GM12878 (cell line): ENCODE data around the gene PCDHGC4. TPM values are rescaled to one million over a fixed set of nuclear protein-coding genes. Genes with fewer than 3 reads are reported as not detected.

ENCODE experiments used
- ATAC-seq: fragments of 200-7000 bp; cut with Tn5 transposase; 3 replicates; pipeline ENCODE4 v1.9.1; 2020; ENCODE audit warnings: mild to moderate bottlenecking, moderate library complexity
- BruUV-seq: library from RNA; stranded (reverse); fragments of 400-500 nt; replicated peaks from 2 replicates; lab custom pipeline; 2021; lab: Mats Ljungman, UMichigan
- CTCF ChIA-PET: fragments of 300-600 bp; sonication (Branson Sonifier 250); formaldehyde crosslinking; extraction: SDS; loops from one replicate; lab custom pipeline; 2021; ENCODE audit warnings: inconsistent platforms; lab: Yijun Ruan, JAX
- POLR2A ChIA-PET: fragments of 350-600 bp; formaldehyde crosslinking; extraction: SDS; loops from one replicate; lab custom pipeline; 2021; ENCODE audit warnings: inconsistent platforms; lab: Charles Lee
- RAD21 ChIA-PET: fragments of 300-600 bp; sonication (Branson Sonifier 250); formaldehyde crosslinking; loops from one replicate; lab custom pipeline; 2023; ENCODE audit warnings: antibody characterized with exemption; ENCODE audit not compliant: unreplicated experiment; lab: Charles Lee
- SMC1A ChIA-PET: fragments of 300-600 bp; sonication (Branson Sonifier 250); formaldehyde crosslinking; loops from one replicate; lab custom pipeline; 2023; ENCODE audit not compliant: unreplicated experiment, uncharacterized antibody; lab: Charles Lee
- DNase-seq: peaks from one replicate; pipeline ENCODE4 v3.0.0-alpha.2; 2011; ENCODE audit warnings: low read depth, low spot score
- FAIRE-seq: peaks from 3 replicates; lab custom pipeline; 2011; peaks lifted over from hg19 to GRCh38; lab: Jason Lieb, UNC
- H2AFZ ChIP-seq: 2 replicates; pipeline ENCODE4 v1.6.0; 2011; ENCODE audit warnings: low read depth, low read length, control low read depth; ENCODE audit not compliant: control insufficient read depth
- H3K27ac ChIP-seq: 2 replicates; pipeline ENCODE4 v1.5.1; 2011; ENCODE audit warnings: control low read depth; ENCODE audit not compliant: control insufficient read depth, insufficient read depth
- H3K27me3 ChIP-seq, 2 experiments: replicated peaks in 1 of 2; 2 replicates each; pipeline versions ENCODE4 v1.6.0 to v1.6.1; 2011; ENCODE audit warnings: low read length in 1 of 2; ENCODE audit not compliant: control insufficient read depth in 2 of 2, insufficient read depth in 2 of 2
- H3K36me3 ChIP-seq, 2 experiments: 2 replicates each; pipeline ENCODE4 v1.5.1; 2011; ENCODE audit warnings: low read length in 1 of 2; ENCODE audit not compliant: control insufficient read depth in 2 of 2, insufficient read depth in 2 of 2
- H3K4me1 ChIP-seq: 2 replicates; pipeline ENCODE4 v1.6.1; 2011; ENCODE audit warnings: mild to moderate bottlenecking, low read length, moderate library complexity, mixed read lengths; ENCODE audit not compliant: control insufficient read depth, insufficient read depth
- H3K4me2 ChIP-seq: 2 replicates; pipeline ENCODE4 v1.6.0; 2011; ENCODE audit warnings: control low read depth; ENCODE audit not compliant: control insufficient read depth, insufficient read depth
- H3K4me3 ChIP-seq: fragments of 200-600 bp; sonication (generic); 2 replicates; pipeline ENCODE4 v1.5.1; 2016
- H3K79me2 ChIP-seq: 2 replicates; pipeline ENCODE4 v1.6.0; 2011; ENCODE audit warnings: low read length; ENCODE audit not compliant: control insufficient read depth, insufficient read depth
- H3K9ac ChIP-seq: 2 replicates; pipeline ENCODE4 v1.8.0; 2011; ENCODE audit warnings: low read length, control low read depth, mixed read lengths; ENCODE audit not compliant: control insufficient read depth, insufficient read depth
- H3K9me3 ChIP-seq: replicated peaks from 3 replicates; pipeline ENCODE4 v1.5.1; 2011; ENCODE audit warnings: mild to moderate bottlenecking, low read length; ENCODE audit not compliant: control insufficient read depth, insufficient read depth
- H4K20me1 ChIP-seq: 2 replicates; pipeline ENCODE4 v1.6.0; 2011; ENCODE audit not compliant: control insufficient read depth, insufficient read depth
- JUNB ChIP-seq: IDR thresholded peaks from 2 replicates; pipeline ENCODE4 v1.6.1; 2016; ENCODE audit warnings: antibody characterized with exemption, mild to moderate bottlenecking
- STAT1 ChIP-seq: fragments of 450-650 bp; conservative IDR thresholded peaks from 2 replicates; pipeline ENCODE4 v1.6.1; 2014; ENCODE audit warnings: antibody characterized with exemption, mild to moderate bottlenecking
- TCF12 ChIP-seq: IDR thresholded peaks from 2 replicates; pipeline ENCODE4 v1.6.1; 2011; ENCODE audit warnings: low read depth, mild to moderate bottlenecking, low read length
- TCF3 ChIP-seq: IDR thresholded peaks from 2 replicates; pipeline ENCODE4 v1.6.1; 2012; ENCODE audit warnings: low read depth, mild to moderate bottlenecking, low read length, borderline replicate concordance; ENCODE audit not compliant: insufficient read depth
- WGBS: methylation state at CpG from one replicate; pipeline ENCODE4 v1.1.6; 2016; ENCODE audit warnings: low lambda C conversion rate; ENCODE audit not compliant: insufficient replicate concordance, insufficient coverage; ENCODE audit errors: missing lambda C conversion rate; 5-methylcytosine and 5-hydroxymethylcytosine counted together
- in situ Hi-C: fragments of 300-500 bp; cut with MboI; formaldehyde crosslinking; loops from 9 replicates; pipeline ENCODE4 v1.14.3; 2018; ENCODE audit warnings: mixed read lengths
- intact Hi-C: fragments of 100-400 bp; cut with micrococcal nuclease; formaldehyde crosslinking; loops from one replicate; pipeline ENCODE4 v1.14.2; 2022; ENCODE audit not compliant: unreplicated experiment
- polyA plus RNA-seq, 11 experiments: library from polyadenylated mRNA; depleted of rRNA in 4 of 11; unstranded in 6 of 11; stranded (reverse) in 5 of 11; fragments of >200 nt; fragmentation: Nextera tagmentation in 4 of 11; fragmentation: Illumina TruSeq in 1 of 11; extraction: Ambion mirVana in 4 of 11; extraction: Trizol in 1 of 11; gene quantifications; 1 replicate in 1 of 11; 2 replicates in 10 of 11; pipeline versions ENCODE4 v1.2.1 to v1.2.3, GENCODE V29; 2011 to 2016; ENCODE audit warnings: inconsistent platforms in 2 of 11, missing spikeins in 2 of 11, low read depth in 1 of 11
- total RNA-seq, 4 experiments: library from RNA; depleted of rRNA in 3 of 4; stranded (reverse); fragments of >200 nt in 3 of 4; fragmentation: Illumina TruSeq in 1 of 4; extraction: Trizol in 1 of 4; gene quantifications; 2 replicates each; pipeline versions ENCODE4 v1.2.1 to v1.2.3, GENCODE V29; 2013 to 2021

PCDHGC4 gene
- total and polyA plus RNA-seq, 10 of the 15 experiments (the other 5 are each of a cell fraction or from before 2014, with no cell fraction given): 0.04 to 1.2 (median 0.52) TPM

GRCh38 chr5:141534492-141535213, 49.8 kb downstream of the PCDHGC4 start:
- RAD21 ChIA-PET: interaction anchor here (1.0 to 1.5 kb wide), 3 partner anchors 22 to 59 kb away, joined by 3 to 8 read pairs (median 7); partner anchors contain the start of gene PCDHGC3
- Histone ChIP-seq H3K36me3 (peaks cover 0 to 24% of the 10 kb centered on the region in 2 experiments), H3K27me3 (no peaks in the 10 kb centered on the region), H3K9ac (no peak overlapping the region), H2AFZ (no peak overlapping the region), H4K20me1 (no peaks in the 10 kb centered on the region), H3K79me2 (no peaks in the 10 kb centered on the region), H3K9me3 (no peaks in the 10 kb centered on the region), H3K4me2 (no peak overlapping the region), H3K4me3 (no peak overlapping the region), H3K27ac (no peak overlapping the region), H3K4me1 (peaks cover 19% of the 10 kb centered on the region)
- FAIRE-seq (no peak), DNase-seq (no peak), ATAC-seq (no peak)
- TF ChIP-seq TCF3 (no peak), TCF12 (no peak), JUNB (no peak), STAT1 (no peak)
- in situ Hi-C loops: no loop called here
- POLR2A ChIA-PET: interaction anchor here (0.6 to 1.2 kb wide), 3 partner anchors 11 to 46 kb away, joined by 3 to 5 read pairs (median 5); partner anchors contain the start of gene PCDHGC5
- BruUV-seq: no TSS peak
- CTCF ChIA-PET: interaction anchor here (1.0 to 3.0 kb wide), 8 partner anchors 9 to 136 kb away, joined by 3 to 9 read pairs (median 6); partner anchors contain the start of genes PCDHGA12, PCDHGB5 and PCDHGC3
- SMC1A ChIA-PET: interaction anchor here (1.4 to 1.6 kb wide), 3 partner anchors 29 to 114 kb away, joined by 4 to 7 read pairs (median 5); partner anchors contain the start of gene PCDHGA11
- WGBS: 99% methylated on average over 4 of the region's 4 CpGs
- intact Hi-C loops: no loop called here

Other genes with a start within 250 kb of the PCDHGC4 start
Only the 7 nearest of the 29 such genes appear.
- 0.34 and 0.49 TPM in 2 replicates for gene PCDHGB6, start 77.0 kb upstream of the PCDHGC4 start, total RNA-seq (2014; rRNA removed)
- 0.51 and 0.54 TPM in 2 replicates for gene PCDHGB6, start 77.0 kb upstream of the PCDHGC4 start, total RNA-seq (2014; rRNA removed; fragmentation: Illumina TruSeq; extraction: Trizol)
- gene PCDHGB6, start 77.0 kb upstream of the PCDHGC4 start, total RNA-seq (2021): 0.80 and 1.0 TPM in 2 replicates
- 0.07 and 0.10 TPM in 2 replicates for gene PCDHGB6, start 77.0 kb upstream of the PCDHGC4 start, polyA plus RNA-seq (2011; rRNA removed)
- 0.34 and 0.54 TPM in 2 replicates for gene PCDHGB6, start 77.0 kb upstream of the PCDHGC4 start, polyA plus RNA-seq (2014; fragmentation: Illumina TruSeq; extraction: Trizol)
- under 1 TPM; 0.07 to 0.10 TPM for gene PCDHGB6, start 77.0 kb upstream of the PCDHGC4 start, polyA plus RNA-seq (2014; fragmentation: Nextera tagmentation; extraction: Ambion mirVana)
- gene PCDHGB6, start 77.0 kb upstream of the PCDHGC4 start, polyA plus RNA-seq (2014; rRNA removed): 0.28 and 0.60 TPM in 2 replicates
- under 1 TPM; 0.28 TPM for gene PCDHGB6, start 77.0 kb upstream of the PCDHGC4 start, polyA plus RNA-seq (2016; fragmentation: Nextera tagmentation; extraction: Ambion mirVana)
- gene PCDHGA10, start 72.0 kb upstream of the PCDHGC4 start, total RNA-seq (2014; rRNA removed): 1.6 and 2.2 TPM in 2 replicates
- 1.5 and 1.6 TPM in 2 replicates for gene PCDHGA10, start 72.0 kb upstream of the PCDHGC4 start, total RNA-seq (2014; rRNA removed; fragmentation: Illumina TruSeq; extraction: Trizol)
- gene PCDHGA10, start 72.0 kb upstream of the PCDHGC4 start, total RNA-seq (2021): 1.8 and 1.9 TPM in 2 replicates
- 0.26 and 0.39 TPM in 2 replicates for gene PCDHGA10, start 72.0 kb upstream of the PCDHGC4 start, polyA plus RNA-seq (2011; rRNA removed)
- 0.84 and 1.4 TPM in 2 replicates for gene PCDHGA10, start 72.0 kb upstream of the PCDHGC4 start, polyA plus RNA-seq (2014; fragmentation: Illumina TruSeq; extraction: Trizol)
- gene PCDHGA10, start 72.0 kb upstream of the PCDHGC4 start, polyA plus RNA-seq (2014; fragmentation: Nextera tagmentation; extraction: Ambion mirVana): under 1 TPM; 0.58 to 0.68 TPM
- 0.77 and 0.94 TPM in 2 replicates for gene PCDHGA10, start 72.0 kb upstream of the PCDHGC4 start, polyA plus RNA-seq (2014; rRNA removed)
- 1 to 10 TPM; 1.4 to 1.5 TPM for gene PCDHGA10, start 72.0 kb upstream of the PCDHGC4 start, polyA plus RNA-seq (2016; fragmentation: Nextera tagmentation; extraction: Ambion mirVana)
- gene PCDHGB7, start 67.4 kb upstream of the PCDHGC4 start, total RNA-seq (2014; rRNA removed): 0.49 and 0.68 TPM in 2 replicates
- 0.72 and 0.74 TPM in 2 replicates for gene PCDHGB7, start 67.4 kb upstream of the PCDHGC4 start, total RNA-seq (2014; rRNA removed; fragmentation: Illumina TruSeq; extraction: Trizol)
- 1.3 and 1.5 TPM in 2 replicates for gene PCDHGB7, start 67.4 kb upstream of the PCDHGC4 start, total RNA-seq (2021)
- gene PCDHGB7, start 67.4 kb upstream of the PCDHGC4 start, polyA plus RNA-seq (2011; rRNA removed): 0.20 and 0.27 TPM in 2 replicates
- 0.38 and 0.40 TPM in 2 replicates for gene PCDHGB7, start 67.4 kb upstream of the PCDHGC4 start, polyA plus RNA-seq (2014; fragmentation: Illumina TruSeq; extraction: Trizol)
- not detected for gene PCDHGB7, start 67.4 kb upstream of the PCDHGC4 start, polyA plus RNA-seq (2014; fragmentation: Nextera tagmentation; extraction: Ambion mirVana)
- 0.32 and 0.41 TPM in 2 replicates for gene PCDHGB7, start 67.4 kb upstream of the PCDHGC4 start, polyA plus RNA-seq (2014; rRNA removed)
- gene PCDHGB7, start 67.4 kb upstream of the PCDHGC4 start, polyA plus RNA-seq (2016; fragmentation: Nextera tagmentation; extraction: Ambion mirVana): under 1 TPM; 0.35 to 0.74 TPM
- 1.9 and 2.9 TPM in 2 replicates for gene PCDHGA11, start 64.0 kb upstream of the PCDHGC4 start, total RNA-seq (2014; rRNA removed)
- gene PCDHGA11, start 64.0 kb upstream of the PCDHGC4 start, total RNA-seq (2014; rRNA removed; fragmentation: Illumina TruSeq; extraction: Trizol): 2.1 and 2.2 TPM in 2 replicates
- 3.4 TPM in 2 replicates for gene PCDHGA11, start 64.0 kb upstream of the PCDHGC4 start, total RNA-seq (2021)
- gene PCDHGA11, start 64.0 kb upstream of the PCDHGC4 start, polyA plus RNA-seq (2011; rRNA removed): 0.45 and 0.79 TPM in 2 replicates
- 2.6 and 2.7 TPM in 2 replicates for gene PCDHGA11, start 64.0 kb upstream of the PCDHGC4 start, polyA plus RNA-seq (2014; fragmentation: Illumina TruSeq; extraction: Trizol)
- under 1 TPM; 0.21 to 0.31 TPM for gene PCDHGA11, start 64.0 kb upstream of the PCDHGC4 start, polyA plus RNA-seq (2014; fragmentation: Nextera tagmentation; extraction: Ambion mirVana)
- gene PCDHGA11, start 64.0 kb upstream of the PCDHGC4 start, polyA plus RNA-seq (2014; rRNA removed): 2.1 TPM in 2 replicates
- 1 to 10 TPM; 1.9 to 2.7 TPM for gene PCDHGA11, start 64.0 kb upstream of the PCDHGC4 start, polyA plus RNA-seq (2016; fragmentation: Nextera tagmentation; extraction: Ambion mirVana)
- 0.38 and 0.79 TPM in 2 replicates for gene PCDHGA12, start 54.5 kb upstream of the PCDHGC4 start, total RNA-seq (2014; rRNA removed)
- gene PCDHGA12, start 54.5 kb upstream of the PCDHGC4 start, total RNA-seq (2014; rRNA removed; fragmentation: Illumina TruSeq; extraction: Trizol): 0.40 and 0.46 TPM in 2 replicates
- gene PCDHGA12, start 54.5 kb upstream of the PCDHGC4 start, total RNA-seq (2021): 0.46 and 0.72 TPM in 2 replicates
- gene PCDHGA12, start 54.5 kb upstream of the PCDHGC4 start, polyA plus RNA-seq (2011; rRNA removed): 0.04 TPM in 2 replicates
- 0.11 and 0.18 TPM in 2 replicates for gene PCDHGA12, start 54.5 kb upstream of the PCDHGC4 start, polyA plus RNA-seq (2014; fragmentation: Illumina TruSeq; extraction: Trizol)
- gene PCDHGA12, start 54.5 kb upstream of the PCDHGC4 start, polyA plus RNA-seq (2014; fragmentation: Nextera tagmentation; extraction: Ambion mirVana): not detected
- 0.28 and 0.32 TPM in 2 replicates for gene PCDHGA12, start 54.5 kb upstream of the PCDHGC4 start, polyA plus RNA-seq (2014; rRNA removed)
- under 1 TPM; 0.16 to 0.48 TPM for gene PCDHGA12, start 54.5 kb upstream of the PCDHGC4 start, polyA plus RNA-seq (2016; fragmentation: Nextera tagmentation; extraction: Ambion mirVana)
- gene PCDHGC3, start 9.1 kb upstream of the PCDHGC4 start, total RNA-seq (2014; rRNA removed): 11.0 TPM in 2 replicates
- gene PCDHGC3, start 9.1 kb upstream of the PCDHGC4 start, total RNA-seq (2014; rRNA removed; fragmentation: Illumina TruSeq; extraction: Trizol): 6.3 TPM in 2 replicates
- gene PCDHGC3, start 9.1 kb upstream of the PCDHGC4 start, total RNA-seq (2021): 20.5 TPM in 2 replicates
- 0.86 and 1.5 TPM in 2 replicates for gene PCDHGC3, start 9.1 kb upstream of the PCDHGC4 start, polyA plus RNA-seq (2011; rRNA removed)
- 22.1 and 23.5 TPM in 2 replicates for gene PCDHGC3, start 9.1 kb upstream of the PCDHGC4 start, polyA plus RNA-seq (2014; fragmentation: Illumina TruSeq; extraction: Trizol)
- gene PCDHGC3, start 9.1 kb upstream of the PCDHGC4 start, polyA plus RNA-seq (2014; fragmentation: Nextera tagmentation; extraction: Ambion mirVana): under 1 TPM; 0.53 to 0.60 TPM
- gene PCDHGC3, start 9.1 kb upstream of the PCDHGC4 start, polyA plus RNA-seq (2014; rRNA removed): 13.1 and 14.5 TPM in 2 replicates
- gene PCDHGC3, start 9.1 kb upstream of the PCDHGC4 start, polyA plus RNA-seq (2016; fragmentation: Nextera tagmentation; extraction: Ambion mirVana): 10 to 100 TPM; 14.7 to 22.0 TPM
- 0.62 and 0.93 TPM in 2 replicates for gene PCDHGC5, start 4.1 kb downstream of the PCDHGC4 start, total RNA-seq (2014; rRNA removed)
- 0.46 and 0.58 TPM in 2 replicates for gene PCDHGC5, start 4.1 kb downstream of the PCDHGC4 start, total RNA-seq (2014; rRNA removed; fragmentation: Illumina TruSeq; extraction: Trizol)
- gene PCDHGC5, start 4.1 kb downstream of the PCDHGC4 start, total RNA-seq (2021): 0.72 and 0.87 TPM in 2 replicates
- 0.05 TPM in 1 of 2 replicates, not detected in the other for gene PCDHGC5, start 4.1 kb downstream of the PCDHGC4 start, polyA plus RNA-seq (2011; rRNA removed)
- 0.14 and 0.15 TPM in 2 replicates for gene PCDHGC5, start 4.1 kb downstream of the PCDHGC4 start, polyA plus RNA-seq (2014; fragmentation: Illumina TruSeq; extraction: Trizol)
- gene PCDHGC5, start 4.1 kb downstream of the PCDHGC4 start, polyA plus RNA-seq (2014; fragmentation: Nextera tagmentation; extraction: Ambion mirVana): not detected
- gene PCDHGC5, start 4.1 kb downstream of the PCDHGC4 start, polyA plus RNA-seq (2014; rRNA removed): 0.20 and 0.29 TPM in 2 replicates
- gene PCDHGC5, start 4.1 kb downstream of the PCDHGC4 start, polyA plus RNA-seq (2016; fragmentation: Nextera tagmentation; extraction: Ambion mirVana): under 1 TPM; 0.05 to 0.06 TPM